Common myeloid progenitor, CD34-positive (primary cell): Measurements from ENCODE around the gene SFRP2.

Experiments used
- CTCF ChIA-PET: fragments of 350-600 bp; sonication (Branson Sonifier 250); formaldehyde crosslinking; loops from one replicate; lab custom pipeline; 2021; ENCODE audit warnings: antibody characterized with exemption; lab: Charles Lee
- POLR2A ChIA-PET: fragments of 350-600 bp; sonication (Branson Sonifier 250); formaldehyde crosslinking; loops from one replicate; lab custom pipeline; 2021; ENCODE audit warnings: antibody characterized with exemption; lab: Charles Lee
- DNase-seq, 3 donors: peaks; one replicate each; pipeline versions ENCODE4 v3.0.0 to v3.0.0-alpha.2; 2013
- H3K27ac ChIP-seq, 2 experiments: 1 replicate in 1 of 2; 2 replicates in 1 of 2; pipeline ENCODE4 v1.7.0; 2013; ENCODE audit warnings: inconsistent platforms in 2 of 2, low read length in 2 of 2, mild to moderate bottlenecking in 2 of 2, low read depth in 1 of 2, moderate library complexity in 1 of 2; ENCODE audit not compliant: severe bottlenecking in 2 of 2, insufficient read depth in 1 of 2, poor library complexity in 1 of 2
- H3K27me3 ChIP-seq, 5 experiments: replicated peaks in 2 of 5; 1 replicate in 3 of 5; 2 replicates in 2 of 5; pipeline versions ENCODE4 v1.6.1 to v1.7.0; 2013; ENCODE audit warnings: low read length in 4 of 5, mild to moderate bottlenecking in 2 of 5, moderate library complexity in 2 of 5, inconsistent platforms in 1 of 5; ENCODE audit not compliant: insufficient read depth in 5 of 5, control insufficient read depth in 4 of 5
- H3K36me3 ChIP-seq, 4 experiments: 1 replicate in 2 of 4; 2 replicates in 2 of 4; pipeline versions ENCODE4 v1.6.1 to v1.7.0; 2013; ENCODE audit warnings: low read length in 3 of 4, control low read depth in 1 of 4, mild to moderate bottlenecking in 1 of 4; ENCODE audit not compliant: control insufficient read depth in 4 of 4, insufficient read depth in 4 of 4
- H3K4me1 ChIP-seq, 4 experiments: 1 replicate in 3 of 4; 2 replicates in 1 of 4; pipeline versions ENCODE4 v1.6.1 to v1.7.1; 2013; ENCODE audit warnings: low read length in 3 of 4, mild to moderate bottlenecking in 3 of 4, control low read depth in 1 of 4, inconsistent platforms in 1 of 4, moderate library complexity in 1 of 4; ENCODE audit not compliant: control insufficient read depth in 4 of 4, insufficient read depth in 4 of 4; ENCODE audit errors: control extremely low read depth in 1 of 4
- H3K4me3 ChIP-seq, 7 experiments: 1 replicate in 4 of 7; 2 replicates in 3 of 7; pipeline versions ENCODE4 v1.5.1 to v1.7.0; 2013; ENCODE audit warnings: mild to moderate bottlenecking in 7 of 7, low read length in 6 of 7, moderate library complexity in 6 of 7, inconsistent platforms in 2 of 7, low read depth in 2 of 7, control low read depth in 1 of 7; ENCODE audit not compliant: insufficient read depth in 4 of 7, control insufficient read depth in 1 of 7; ENCODE audit errors: extremely low read depth in 1 of 7
- H3K9me3 ChIP-seq, 5 experiments: 1 replicate in 4 of 5; 2 replicates in 1 of 5; pipeline versions ENCODE4 v1.6.1 to v1.7.1; 2013; ENCODE audit warnings: low read length in 4 of 5, mild to moderate bottlenecking in 2 of 5, inconsistent platforms in 1 of 5, low read depth in 1 of 5, moderate library complexity in 1 of 5; ENCODE audit not compliant: control insufficient read depth in 4 of 5, insufficient read depth in 2 of 5; ENCODE audit errors: control extremely low read depth in 1 of 5
- WGBS: methylation state at CpG from one replicate; pipeline ENCODE4 v1.1.5; 2013; ENCODE audit not compliant: insufficient coverage; 5-methylcytosine and 5-hydroxymethylcytosine counted together

The SFRP2 gene

GRCh38 chr4:153778383-153778782, 10.5 kb downstream of the SFRP2 start:
- no peaks in the 10 kb centered on the region for H3K36me3 ChIP-seq
- no peaks in the 10 kb centered on the region for H3K4me1 ChIP-seq
- POLR2A ChIA-PET: no interaction called here
- CTCF ChIA-PET: no interaction called here
- no CpG with 5 or more reads among the region's 1 CpG for WGBS
- H3K9me3 ChIP-seq: peaks cover 0 to 7% (median 0%) of the 10 kb centered on the region in 5 experiments
- peaks cover 0 to 31% (median 14%) of the 10 kb centered on the region in 5 experiments for H3K27me3 ChIP-seq
- H3K27ac ChIP-seq: no peak overlapping the region
- no peak for DNase-seq
- H3K4me3 ChIP-seq: no peak overlapping the region

- Histone ChIP-seq H3K27ac (no peak overlapping the region), H3K27me3 (peaks cover 0 to 27% (median 10%) of the 10 kb centered on the region in 5 experiments), H3K36me3 (no peaks in the 10 kb centered on the region), H3K4me1 (no peaks in the 10 kb centered on the region), H3K4me3 (no peak overlapping the region), H3K9me3 (peaks cover 0 to 7% (median 0%) of the 10 kb centered on the region in 5 experiments)
- POLR2A ChIA-PET: no interaction called here
- no peak for DNase-seq
- CTCF ChIA-PET: interaction anchor here (0.8 to 1.6 kb wide), 5 partner anchors 8 to 19 kb away, joined by 3 read pairs; no protein-coding TSS in a partner anchor
Measured at GRCh38 chr4:153777421-153777820, 11.5 kb downstream of the SFRP2 start.

GRCh38 chr4:153776601-153777000, 12.3 kb downstream of the SFRP2 start:
- Histone ChIP-seq H3K27ac (no peak overlapping the region), H3K9me3 (peaks cover 0 to 7% (median 0%) of the 10 kb centered on the region in 5 experiments), H3K4me1 (no peaks in the 10 kb centered on the region), H3K4me3 (no peak overlapping the region), H3K27me3 (peaks cover 0 to 18% (median 8%) of the 10 kb centered on the region in 5 experiments), H3K36me3 (no peaks in the 10 kb centered on the region)
- ChIA-PET CTCF (interaction anchor here (0.8 to 1.6 kb wide), 4 partner anchors 9 to 19 kb away, joined by 3 read pairs; no protein-coding TSS in a partner anchor), POLR2A (no interaction called here)
- no peak for DNase-seq
- 98% methylated on average over 3 of the region's 3 CpGs for WGBS

- POLR2A ChIA-PET: no interaction called here
- H3K4me3 ChIP-seq: no peak overlapping the region
- H3K9me3 ChIP-seq: peaks cover 0 to 3% (median 0%) of the 10 kb centered on the region in 5 experiments
- no peaks in the 10 kb centered on the region for H3K4me1 ChIP-seq
- DNase-seq: peak in 2 of 3 donors; percentile 54 to 68
- H3K27me3 ChIP-seq: peaks cover 0 to 7% (median 0%) of the 10 kb centered on the region in 5 experiments
- CTCF ChIA-PET: no interaction called here
- no peak overlapping the region for H3K27ac ChIP-seq
- H3K36me3 ChIP-seq: no peaks in the 10 kb centered on the region
- WGBS: 78% methylated on average over 1 of the region's 2 CpGs
Measured at GRCh38 chr4:153773236-153773690, 15.6 kb downstream of the SFRP2 start.

GRCh38 chr4:153771046-153771445, 17.8 kb downstream of the SFRP2 start:
- ChIA-PET CTCF (no interaction called here), POLR2A (no interaction called here)
- Histone ChIP-seq H3K36me3 (no peaks in the 10 kb centered on the region), H3K4me1 (no peaks in the 10 kb centered on the region), H3K27me3 (peaks cover 0 to 6% (median 0%) of the 10 kb centered on the region in 5 experiments), H3K4me3 (no peak overlapping the region), H3K9me3 (no peaks in the 10 kb centered on the region), H3K27ac (no peak overlapping the region)
- peak in 2 of 3 donors; percentile 48 for DNase-seq

GRCh38 chr4:153766758-153767157, 22.1 kb downstream of the SFRP2 start:
- no peak overlapping the region for H3K27ac ChIP-seq
- POLR2A ChIA-PET: no interaction called here
- CTCF ChIA-PET: no interaction called here
- H3K4me3 ChIP-seq: no peak overlapping the region
- H3K4me1 ChIP-seq: no peaks in the 10 kb centered on the region
- peaks cover 0 to 13% (median 3%) of the 10 kb centered on the region in 5 experiments for H3K27me3 ChIP-seq
- WGBS: 100% methylated on average over 3 of the region's 6 CpGs
- DNase-seq: peak in 1 of 3 donors; percentile 25
- no peaks in the 10 kb centered on the region for H3K9me3 ChIP-seq
- no peaks in the 10 kb centered on the region for H3K36me3 ChIP-seq

GRCh38 chr4:153765894-153766293, 23.0 kb downstream of the SFRP2 start:
- no peak overlapping the region for H3K4me3 ChIP-seq
- no peaks in the 10 kb centered on the region for H3K4me1 ChIP-seq
- H3K9me3 ChIP-seq: no peaks in the 10 kb centered on the region
- ChIA-PET CTCF (no interaction called here), POLR2A (no interaction called here)
- WGBS: 95% methylated on average over 7 of the region's 8 CpGs
- H3K36me3 ChIP-seq: no peaks in the 10 kb centered on the region
- DNase-seq: no peak
- peaks cover 0 to 21% (median 4%) of the 10 kb centered on the region in 5 experiments for H3K27me3 ChIP-seq
- no peak overlapping the region for H3K27ac ChIP-seq
